Measurements from ENCODE around the gene PSMD14.
"Not testable (repeated sequence)": the region's sequence is repeated elsewhere in the genome, so short reads cannot be mapped to it uniquely, and the experiment has no call there.

The PSMD14 gene

DNA sequence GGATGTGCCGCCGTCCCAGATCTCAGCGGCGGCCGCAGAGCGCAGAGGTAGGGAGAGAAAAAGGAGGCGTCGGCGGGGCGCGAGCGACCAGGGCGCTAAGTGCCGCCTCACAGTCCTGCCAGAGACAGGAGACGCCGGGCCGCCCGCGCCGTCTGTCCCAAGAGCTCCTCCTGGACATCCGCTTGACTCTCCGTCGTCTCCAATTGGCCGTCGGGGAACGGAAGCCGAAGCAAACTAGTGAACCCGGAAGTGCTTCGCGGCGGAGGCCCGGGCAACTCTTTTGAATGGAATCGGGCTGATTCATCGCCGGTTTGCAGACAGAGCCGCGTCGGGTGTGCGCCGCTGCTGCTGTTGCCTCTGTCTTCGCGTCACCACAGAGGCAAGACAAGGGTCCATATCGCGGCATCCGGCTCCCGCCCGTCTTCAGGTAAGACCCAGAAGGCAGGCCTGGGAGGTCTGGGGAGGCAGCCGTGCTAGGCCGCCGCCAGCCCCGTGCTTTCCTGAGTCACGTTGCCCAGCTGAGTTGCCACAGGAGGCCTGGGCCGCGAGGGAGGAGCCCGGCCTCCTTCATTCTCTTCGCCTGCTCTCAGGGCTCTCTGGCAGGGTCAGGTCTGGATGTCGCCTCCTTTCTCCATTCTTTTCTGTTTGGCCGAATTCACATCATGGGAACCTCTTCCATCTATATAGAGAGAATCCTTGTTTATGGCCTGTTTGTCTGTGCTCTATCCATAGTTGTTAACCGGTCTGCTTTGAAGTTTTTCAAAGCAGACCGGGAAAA, at the start of gene PSMD14:
Gene PSMD14, plus strand, starts transcription at position 248 of the 778 bp plus-strand sequence. CDS start 10,401 bp downstream, outside the sequence.
- DNase-seq (ENCODE audit: low read depth in 2 of 2), result peak; percentile 58 to 70

DNA sequence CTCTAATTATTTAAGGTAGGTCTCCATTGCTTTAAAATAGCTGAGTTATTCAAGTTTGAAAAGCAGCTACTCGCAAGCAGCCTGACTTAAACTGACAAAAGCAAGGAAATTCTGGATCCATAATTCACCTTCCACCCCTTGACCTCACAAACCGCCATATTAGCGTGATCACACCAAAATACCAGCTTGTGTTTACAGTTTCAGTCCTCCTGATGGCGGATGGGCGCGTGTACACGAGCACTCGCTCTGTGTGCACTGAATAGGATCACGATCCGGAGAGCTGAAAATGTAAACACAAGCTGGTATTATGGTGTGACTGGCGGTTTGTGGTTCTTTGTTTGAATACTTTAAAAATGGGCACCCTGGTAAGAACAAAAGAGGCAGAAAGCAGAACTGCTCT, 42.4 kb upstream of the PSMD14 start:
- DNase-seq (ENCODE audit: low read depth in 2 of 2), result no peak

DNA sequence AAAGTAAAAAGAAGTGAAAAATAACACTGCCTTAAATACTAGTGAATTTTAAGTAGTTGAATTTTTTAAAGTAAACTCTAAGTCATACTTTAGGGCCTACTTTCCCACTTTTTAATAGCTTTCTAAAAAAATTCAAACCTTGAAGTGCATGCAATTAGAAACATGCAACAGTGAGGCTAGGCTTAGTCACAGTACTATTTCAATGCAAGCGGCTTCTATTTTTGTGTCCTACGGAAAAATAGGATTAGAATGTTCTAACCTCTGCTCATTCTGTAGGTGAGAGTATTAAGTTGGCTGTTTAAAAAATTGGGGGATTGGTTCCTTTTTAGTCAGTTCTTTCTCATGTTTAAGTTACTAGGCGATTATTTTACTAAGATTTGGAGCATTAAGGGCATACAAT, 39.1 kb upstream of the PSMD14 start:
- DNase-seq (ENCODE audit: low read depth in 2 of 2), result no peak

GRCh38 chr2:161273038-161273760, 35.0 kb upstream of the PSMD14 start:
- DNase-seq (ENCODE audit: low read depth in 2 of 2), result no peak

DNA sequence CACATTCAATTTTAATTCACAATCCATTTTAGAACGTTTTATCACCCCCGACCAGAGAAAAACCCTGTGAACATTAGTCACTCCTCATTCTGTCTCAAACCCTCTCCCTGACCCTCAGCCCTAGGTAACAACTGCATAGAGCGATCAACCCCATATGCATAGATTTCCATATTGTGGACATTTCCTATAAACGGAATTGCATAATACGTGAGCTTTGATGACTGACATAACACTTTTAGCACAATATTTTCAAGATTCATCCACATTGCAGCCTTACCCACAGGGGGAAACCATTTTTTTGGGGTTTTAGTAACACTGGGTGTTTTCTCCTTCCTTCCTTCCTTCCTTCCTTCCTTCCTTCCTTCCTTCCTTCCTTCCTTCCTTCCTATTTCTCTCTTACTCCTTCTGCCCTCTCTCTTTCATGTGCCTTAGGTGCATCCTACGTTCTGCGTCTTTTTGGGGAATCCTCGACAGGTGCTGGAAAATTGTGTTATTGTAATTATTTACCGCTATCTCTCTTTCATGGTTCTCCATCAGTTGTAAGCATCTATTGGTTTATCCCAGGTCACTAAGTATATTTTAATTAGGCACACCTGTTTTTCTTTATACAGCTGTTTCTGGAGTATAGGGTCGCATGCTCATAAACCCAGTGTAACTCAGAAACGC, 29.5 kb upstream of the PSMD14 start:
- not testable (repeated sequence) for DNase-seq (ENCODE audit: low read depth in 2 of 2)

DNA sequence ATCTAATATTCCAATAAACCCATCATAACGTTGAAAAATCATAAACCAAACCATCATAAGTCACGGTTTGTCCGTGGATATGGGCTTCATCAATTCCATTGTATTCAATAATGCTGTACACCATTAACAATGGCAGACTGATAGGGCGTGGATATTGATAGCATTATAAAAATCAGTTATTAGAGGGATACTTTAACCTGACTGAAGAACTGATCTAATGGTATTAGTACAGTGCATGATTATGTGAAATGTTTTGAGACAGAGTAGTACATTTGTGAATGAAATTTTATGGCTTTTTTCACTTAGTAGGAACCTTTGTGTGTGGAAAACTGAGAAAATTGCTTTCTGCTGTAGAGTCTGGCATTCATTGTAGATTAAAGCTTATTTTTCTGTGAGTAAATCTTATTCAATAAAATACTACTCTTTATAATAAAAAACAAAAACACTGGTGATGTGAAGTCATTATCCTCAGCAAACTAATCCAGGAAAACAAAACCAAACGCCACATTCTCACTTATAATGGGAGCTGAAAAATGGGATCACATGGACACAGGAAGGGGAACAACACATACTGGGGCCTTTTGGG, 28.9 kb upstream of the PSMD14 start:
- not testable (repeated sequence) for DNase-seq (ENCODE audit: low read depth in 2 of 2)

GRCh38 chr2:161280906-161281323, 27.3 kb upstream of the PSMD14 start:
- peak in 1 of 2 donors; percentile 23 for DNase-seq (ENCODE audit: low read depth in 2 of 2)

DNA sequence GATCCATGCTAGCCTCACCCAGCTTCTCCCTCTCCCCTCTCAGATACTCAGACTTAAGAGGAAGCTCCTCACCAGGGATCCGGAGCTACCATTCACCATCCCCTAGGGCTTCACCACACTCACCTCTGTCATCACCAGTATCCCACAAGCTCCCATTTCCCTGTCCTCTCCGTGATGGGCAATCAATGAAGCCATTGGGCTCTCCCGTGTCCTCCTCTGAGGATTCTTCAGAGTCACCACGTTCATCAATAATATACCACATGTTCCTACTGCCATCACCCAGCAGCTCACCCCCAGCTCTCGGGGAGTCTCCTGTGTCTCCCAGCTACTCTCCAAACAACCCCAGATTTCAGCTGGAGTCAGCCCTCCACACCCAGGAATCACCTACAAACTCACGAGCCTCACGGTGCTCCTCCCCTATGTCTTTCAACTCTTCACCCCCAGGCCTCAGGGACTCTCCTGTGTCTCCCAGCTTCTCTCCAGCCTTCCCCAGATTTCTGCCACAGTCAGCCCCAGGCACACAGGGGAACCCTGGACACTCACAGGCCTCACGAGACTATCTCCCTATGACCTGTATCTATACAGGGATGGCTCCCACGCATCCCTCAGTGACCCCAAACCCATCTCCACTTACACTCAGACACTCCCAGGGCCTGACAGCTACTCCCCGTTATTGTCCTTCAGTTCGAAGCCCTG, 26.5 kb upstream of the PSMD14 start:
- DNase-seq (ENCODE audit: low read depth in 2 of 2), result not testable (repeated sequence)

DNA sequence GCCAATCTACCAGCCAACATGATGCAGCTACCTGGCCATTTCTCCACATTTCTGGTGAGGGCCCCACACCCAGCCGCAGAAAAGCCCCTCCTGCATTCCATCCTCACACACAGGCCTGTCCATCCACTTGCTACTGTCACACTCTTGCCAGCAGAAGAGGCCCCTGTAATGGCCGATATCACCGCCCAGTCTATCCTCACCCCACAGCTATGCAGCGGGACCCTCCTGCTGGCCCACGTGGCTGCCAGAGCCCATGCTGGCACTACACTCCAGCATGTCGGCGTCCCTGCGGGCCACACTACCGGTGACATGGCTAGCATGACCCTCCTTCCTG, 25.9 kb upstream of the PSMD14 start:
- DNase-seq (ENCODE audit: low read depth in 2 of 2), result not testable (repeated sequence)

- DNase-seq (ENCODE audit: low read depth in 2 of 2), result no peak
Observed at GRCh38 chr2:161283926-161284325, 24.3 kb upstream of the PSMD14 start.

GRCh38 chr2:161303535-161304050, 4.6 kb upstream of the PSMD14 start:
- no peak for DNase-seq (ENCODE audit: low read depth in 2 of 2)

- no peak for DNase-seq (ENCODE audit: low read depth in 2 of 2)
Observed at GRCh38 chr2:161306919-161307318, 1.3 kb upstream of the PSMD14 start.

DNA sequence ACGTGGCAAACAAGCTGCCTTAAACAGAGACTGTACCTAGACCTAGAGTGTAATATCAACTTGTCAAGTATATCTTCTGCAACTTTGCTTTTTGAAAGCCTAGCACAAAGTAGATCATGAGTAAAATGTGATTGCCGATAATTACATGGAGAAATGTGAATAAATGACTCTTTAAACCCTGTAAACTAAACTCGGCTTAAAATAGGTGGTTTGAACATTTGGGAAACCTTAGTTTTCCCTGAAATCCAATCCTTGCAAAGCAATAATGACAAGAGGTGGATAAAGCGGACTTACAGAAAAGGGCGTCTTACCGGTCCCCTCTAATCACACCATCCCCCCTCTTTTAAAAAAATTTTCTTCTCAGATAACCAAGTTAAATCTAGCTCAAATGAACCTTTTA, 549 bp upstream of the PSMD14 start:
- no peak for DNase-seq (ENCODE audit: low read depth in 2 of 2)

DNA sequence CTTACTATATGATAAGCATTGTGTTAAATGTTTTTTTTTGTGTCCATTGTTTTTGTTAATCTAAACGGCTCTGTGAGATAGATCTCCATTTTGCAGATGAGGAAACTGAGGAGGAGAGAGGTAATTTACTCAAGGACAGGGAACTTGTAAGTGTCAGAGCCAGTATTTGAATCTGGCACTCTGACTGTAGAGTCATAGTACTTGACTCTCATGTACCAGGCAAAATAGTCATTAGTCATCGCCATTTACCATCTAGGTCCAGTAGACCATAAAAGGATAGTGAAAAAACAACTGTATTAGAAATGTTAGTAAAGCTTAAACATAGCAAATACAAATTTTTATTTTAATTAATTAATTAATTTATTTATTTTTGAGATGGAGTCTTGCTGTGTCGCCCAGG, 4.8 kb downstream of the PSMD14 start:
- no peak for DNase-seq (ENCODE audit: low read depth in 2 of 2)

DNA sequence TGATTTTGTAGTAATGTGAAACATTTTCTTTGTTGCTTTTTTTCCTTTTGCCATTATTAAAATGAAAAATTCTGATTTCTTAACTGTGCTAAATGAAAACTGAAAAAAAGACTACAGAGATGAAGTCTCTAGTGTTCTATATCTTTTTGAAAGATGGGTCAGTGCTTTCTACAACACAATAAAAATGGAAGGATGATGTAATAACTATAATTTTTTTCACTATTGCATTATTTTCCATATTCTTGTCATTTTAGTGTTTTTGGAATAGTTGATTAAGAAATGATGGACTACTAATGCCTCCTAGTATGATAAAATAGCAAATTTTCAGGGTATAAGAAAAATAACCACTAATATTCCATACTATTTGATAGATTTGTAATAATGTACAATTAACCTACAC, 7.2 kb downstream of the PSMD14 start:
- DNase-seq (ENCODE audit: low read depth in 2 of 2), result no peak

- DNase-seq (ENCODE audit: low read depth in 2 of 2), result no peak
Observed at GRCh38 chr2:161316701-161317100, 8.5 kb downstream of the PSMD14 start.

DNA sequence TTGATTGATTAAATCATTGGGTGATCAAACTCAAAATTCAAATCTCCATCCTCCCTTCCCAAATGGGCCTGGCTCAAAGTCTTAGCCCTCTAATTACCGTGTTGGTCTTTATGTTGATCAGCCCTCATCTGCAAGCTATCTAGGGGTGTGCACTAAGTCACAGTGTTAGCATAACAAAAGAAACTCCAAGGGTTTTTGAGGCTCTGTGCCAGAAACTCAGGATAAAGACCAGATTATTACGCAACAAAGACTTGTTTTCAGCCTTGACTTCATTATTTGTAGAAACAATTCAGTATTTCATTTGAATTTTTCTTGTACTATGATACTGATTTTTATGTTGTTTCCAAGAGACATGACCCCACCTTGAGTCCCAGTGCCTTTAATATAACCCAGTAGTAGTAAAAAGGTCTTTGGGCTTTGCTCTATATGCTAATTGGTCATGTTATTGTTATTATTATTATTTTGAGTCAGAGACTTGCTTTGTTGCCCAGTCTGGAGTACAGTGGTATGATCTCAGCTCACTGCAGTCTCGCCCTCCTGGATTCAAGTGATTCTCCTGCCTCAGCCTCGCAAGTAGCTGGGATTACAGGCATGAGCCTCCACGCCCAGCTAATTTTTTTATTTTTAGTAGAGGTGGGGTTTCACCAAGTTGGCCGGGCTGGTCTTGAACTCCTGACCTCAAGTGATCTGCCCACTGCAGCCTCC, 13.9 kb downstream of the PSMD14 start:
- no peak for DNase-seq (ENCODE audit: low read depth in 2 of 2)

GRCh38 chr2:161324876-161325275, 16.7 kb downstream of the PSMD14 start:
- no peak for DNase-seq (ENCODE audit: low read depth in 2 of 2)

DNA sequence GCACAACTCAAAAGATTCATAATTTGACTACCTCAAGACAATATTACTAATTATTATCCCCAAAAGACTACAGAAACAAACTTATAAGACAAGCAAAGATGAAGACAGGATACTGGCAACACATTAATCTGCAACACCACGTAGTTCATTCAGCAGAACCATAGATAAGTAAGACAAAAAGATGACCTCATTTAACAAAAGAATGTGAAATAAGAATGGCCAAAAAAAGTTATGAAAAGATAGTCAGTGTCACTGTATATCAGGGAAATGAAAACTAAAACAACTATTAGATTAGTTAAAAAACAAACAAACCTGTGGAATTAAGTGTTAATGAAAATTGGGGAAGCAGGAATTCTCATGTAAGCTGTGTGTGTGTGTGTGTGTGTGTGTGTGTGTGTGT, 19.4 kb downstream of the PSMD14 start:
- no peak for DNase-seq (ENCODE audit: low read depth in 2 of 2)

GRCh38 chr2:161332371-161332967, 24.2 kb downstream of the PSMD14 start:
- DNase-seq (ENCODE audit: low read depth in 2 of 2), result no peak

Measured in stimulated activated CD4-positive, alpha-beta T cell treated with anti-CD3 and anti-CD28 coated beads, Interleukin-1b, Interleukin-23, amount 100 ng/mL, for 1 hour (primary cell).